ENCODE measurements around the gene UCKL1.
"Not testable (repeated sequence)": the region's sequence is repeated elsewhere in the genome, so short reads cannot be mapped to it uniquely, and the experiment has no call there.

UCKL1 gene

DNA sequence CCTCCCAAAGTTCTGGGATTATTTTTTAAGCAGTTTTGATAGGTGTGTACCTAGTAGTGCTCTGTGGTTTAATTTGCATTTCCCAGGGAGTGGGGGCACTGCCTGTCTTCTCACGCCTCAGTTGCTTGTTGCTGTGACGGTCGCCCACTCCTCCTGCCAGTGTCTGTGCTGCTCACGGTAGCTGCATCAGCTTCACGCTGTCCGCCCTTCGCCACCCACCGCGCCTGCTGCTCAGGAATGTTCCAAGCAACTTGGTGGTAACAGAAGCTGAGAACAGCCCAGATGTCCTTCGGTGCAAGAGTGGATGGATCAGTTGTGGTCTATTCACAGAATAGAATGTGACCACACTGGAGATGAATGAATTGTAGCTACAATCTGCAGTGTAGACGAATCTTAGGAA is 38.4 kb downstream of the UCKL1 start:
- no peak for DNase-seq

DNA sequence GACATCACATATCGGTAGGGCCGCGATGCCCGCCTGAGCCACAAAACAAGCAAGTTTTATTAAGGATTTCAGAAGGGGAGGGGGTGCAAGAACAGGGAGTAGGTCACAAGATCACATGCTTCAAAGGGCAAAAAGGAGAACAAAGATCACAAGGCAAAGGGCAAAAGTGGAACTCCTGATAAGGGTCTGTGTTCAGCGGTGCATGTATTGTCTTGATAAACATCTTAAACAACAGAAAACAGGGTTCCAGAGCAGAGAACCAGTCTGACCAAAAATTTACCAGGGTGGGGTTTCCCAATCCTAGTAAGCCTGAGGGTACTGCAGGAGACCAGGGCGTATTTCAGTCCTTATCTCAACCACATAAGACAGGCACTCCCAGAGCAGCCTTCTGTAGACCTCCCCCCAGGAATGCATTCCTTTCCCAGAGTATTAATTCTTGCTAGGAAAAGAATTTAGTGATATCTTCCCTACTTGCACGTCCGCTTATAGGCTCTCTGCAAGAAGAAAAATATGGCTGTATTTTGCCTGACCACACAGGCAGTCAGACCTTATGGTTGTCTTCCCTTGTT is 39.8 kb downstream of the UCKL1 start:
- not testable (repeated sequence) for DNase-seq

DNA sequence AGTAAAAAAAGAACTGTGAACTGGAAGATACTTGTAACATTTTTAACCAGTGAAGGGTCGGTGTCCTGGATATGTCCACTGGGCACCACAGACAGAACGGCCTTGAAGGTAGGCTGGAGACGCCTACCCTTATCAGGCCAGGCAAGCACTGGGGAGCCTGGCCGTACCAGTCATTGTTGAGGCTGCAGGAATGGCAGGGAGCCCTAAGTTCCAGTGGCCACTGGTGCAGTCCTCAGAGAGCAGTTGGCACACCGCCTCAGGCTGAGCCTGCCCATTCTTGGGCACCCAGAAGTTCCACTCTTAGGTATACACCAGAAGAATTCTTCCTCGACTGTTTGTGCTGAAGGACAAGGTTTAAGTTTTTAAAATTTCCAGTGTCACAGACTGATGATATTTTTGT is 40.7 kb downstream of the UCKL1 start:
- no peak for DNase-seq

DNA sequence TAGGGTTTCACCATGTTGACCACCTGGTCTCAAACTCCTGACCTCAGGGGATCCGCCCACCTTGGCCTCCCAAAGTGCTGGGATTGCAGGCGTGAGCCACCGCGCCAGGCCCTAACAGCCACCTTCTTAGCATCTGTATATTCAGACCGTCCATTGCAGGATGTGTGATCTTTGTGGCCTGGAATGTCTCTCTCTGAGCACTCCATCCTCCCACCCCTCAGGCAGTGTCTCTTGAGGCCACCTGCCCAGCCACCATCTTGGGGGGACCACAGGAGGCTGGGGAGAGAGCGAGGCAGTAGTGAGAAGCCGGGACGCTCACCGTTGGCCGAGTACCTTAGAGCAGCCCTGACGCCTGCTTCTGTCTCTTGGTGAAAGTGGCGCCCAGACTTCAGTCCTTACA is 42.4 kb downstream of the UCKL1 start:
- DNase-seq = no peak

DNA sequence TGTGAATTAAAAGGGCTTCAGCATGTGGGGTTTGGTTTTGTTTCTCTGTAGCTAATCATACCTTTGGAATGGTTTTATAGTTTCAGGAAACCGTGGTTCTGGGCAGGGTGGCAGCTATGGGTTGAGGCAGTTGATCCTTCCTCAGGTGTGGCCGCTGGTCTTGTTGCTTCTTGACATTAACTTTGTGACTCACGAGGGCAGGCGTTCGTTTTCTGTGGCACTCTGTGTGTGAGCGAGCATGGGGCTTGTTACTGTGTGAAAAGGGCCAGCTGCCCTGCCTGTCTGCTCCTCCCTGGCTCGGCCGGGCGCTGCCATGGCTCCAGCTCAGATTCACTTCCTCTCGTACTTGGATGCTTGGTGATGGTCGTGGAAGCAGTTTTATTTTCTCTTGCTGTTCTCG is 45.0 kb downstream of the UCKL1 start:
- DNase-seq = no peak

DNA sequence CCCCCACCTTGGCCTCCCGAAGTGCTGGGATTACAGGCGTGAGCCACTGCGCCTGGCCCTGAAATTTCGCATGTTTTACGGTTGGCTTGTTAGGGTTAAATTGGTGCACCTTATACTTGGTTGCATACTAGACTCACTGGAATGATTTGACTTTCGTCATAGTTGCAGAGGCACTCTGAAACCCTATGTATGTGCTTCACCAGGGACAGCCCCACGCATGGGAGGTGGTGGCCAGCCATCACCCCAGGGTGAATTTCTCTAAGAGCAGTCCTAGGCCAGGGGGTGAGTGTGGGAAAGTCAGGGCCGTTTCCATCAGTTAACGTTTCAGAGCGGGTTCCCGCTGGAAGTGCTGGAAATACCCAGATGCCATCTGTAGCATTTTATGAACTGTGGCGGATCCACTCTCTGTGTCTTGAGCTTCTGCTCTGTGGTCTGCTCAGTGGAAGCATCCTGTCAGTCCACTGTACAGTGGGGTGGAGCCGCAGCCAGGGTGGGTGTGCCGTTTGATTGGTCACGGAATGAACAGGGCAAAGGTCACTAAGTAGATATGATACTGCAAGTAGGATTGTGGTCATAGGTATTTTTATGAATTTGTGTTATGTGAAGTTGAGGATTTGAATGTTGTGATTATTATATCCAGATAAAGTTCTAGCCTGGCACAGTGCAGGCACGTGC is 48.1 kb downstream of the UCKL1 start:
- no peak for DNase-seq

DNA sequence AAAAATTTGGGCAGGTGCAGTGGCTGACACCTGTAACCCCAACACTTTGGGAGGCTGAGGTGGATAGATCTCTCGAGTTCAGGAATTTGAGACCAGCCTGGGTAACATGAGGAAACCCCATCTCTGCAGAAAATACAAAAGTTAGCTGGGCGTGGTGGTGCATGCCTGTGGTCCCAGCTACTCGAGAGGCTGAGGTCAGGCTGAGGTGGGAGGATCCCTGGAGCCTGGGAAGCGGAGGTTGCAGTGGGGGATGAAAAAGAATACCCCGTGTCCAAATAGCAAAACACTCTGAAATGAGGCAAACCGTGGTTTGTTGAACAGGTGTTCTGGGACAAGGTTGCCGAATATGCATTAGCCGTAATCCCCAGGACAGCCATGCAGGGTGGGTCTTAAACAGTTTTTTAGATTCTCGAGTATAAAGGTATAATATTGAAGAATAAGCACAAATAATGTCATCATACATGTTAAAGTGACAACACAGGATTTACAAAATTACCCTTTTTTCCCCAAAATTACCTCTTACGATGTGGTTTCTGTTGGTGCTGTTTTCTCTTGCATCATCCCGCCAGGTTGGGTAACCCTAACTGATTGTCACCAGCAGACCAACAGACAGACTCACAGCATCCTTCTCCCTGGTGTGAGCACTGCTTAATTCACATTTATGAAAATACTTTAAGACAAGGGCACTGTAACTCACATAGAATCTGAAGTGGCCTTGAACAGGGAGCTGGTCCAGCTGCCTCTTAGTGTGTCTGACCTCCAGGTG is 52.2 kb downstream of the UCKL1 start:
- DNase-seq = no peak

DNA sequence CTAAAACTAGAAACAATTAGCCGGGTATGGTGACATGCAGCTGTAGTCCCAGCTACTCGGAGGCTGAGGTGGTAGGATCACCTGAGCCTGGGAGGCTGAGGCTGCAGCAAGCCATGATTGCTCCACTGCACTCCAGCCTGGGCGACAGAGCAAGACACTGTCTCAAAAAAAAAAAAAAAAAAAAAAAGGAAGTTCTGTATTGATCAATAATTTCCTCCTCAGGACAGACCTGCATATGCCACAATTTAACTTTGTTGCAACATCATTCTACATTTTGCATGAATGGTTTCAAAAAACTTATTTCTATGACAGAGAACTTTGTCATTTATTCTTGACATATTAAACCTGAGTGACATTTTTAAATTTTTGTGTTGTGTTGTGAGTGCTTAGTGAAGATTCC is 55.8 kb downstream of the UCKL1 start:
- DNase-seq = no peak

DNA sequence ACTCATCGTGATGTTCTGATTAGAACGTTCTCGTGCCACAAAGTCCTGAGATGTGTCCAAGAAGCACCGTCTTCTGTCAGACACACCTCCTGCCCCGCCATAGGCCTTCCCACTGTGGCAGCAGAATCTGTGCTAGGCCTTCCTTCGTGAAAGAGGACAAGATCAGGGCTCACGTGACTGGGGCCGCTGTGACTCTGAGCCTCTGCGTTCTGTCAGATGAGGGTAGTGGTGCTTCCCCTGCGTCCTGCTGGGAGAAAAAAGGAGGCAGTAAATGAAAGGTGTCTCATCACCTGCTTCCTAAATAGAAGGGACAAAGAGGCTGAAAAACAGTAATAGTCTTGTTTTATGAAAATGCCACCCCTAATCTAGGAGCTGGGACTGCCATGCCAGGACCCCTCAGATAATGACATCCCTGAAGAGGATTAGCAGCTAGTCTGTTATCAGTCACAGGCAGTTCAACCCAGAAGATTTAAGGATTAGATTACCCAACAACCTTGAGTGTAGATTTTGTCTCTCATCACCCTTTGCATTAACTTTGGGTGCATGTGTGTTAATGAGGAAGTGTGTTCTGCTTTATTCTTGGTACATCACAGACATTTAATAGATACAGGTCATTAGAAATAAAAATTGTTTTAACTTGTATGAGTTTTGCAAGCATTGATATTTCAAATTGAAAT is 57.2 kb downstream of the UCKL1 start:
- DNase-seq = peak; percentile 23

DNA sequence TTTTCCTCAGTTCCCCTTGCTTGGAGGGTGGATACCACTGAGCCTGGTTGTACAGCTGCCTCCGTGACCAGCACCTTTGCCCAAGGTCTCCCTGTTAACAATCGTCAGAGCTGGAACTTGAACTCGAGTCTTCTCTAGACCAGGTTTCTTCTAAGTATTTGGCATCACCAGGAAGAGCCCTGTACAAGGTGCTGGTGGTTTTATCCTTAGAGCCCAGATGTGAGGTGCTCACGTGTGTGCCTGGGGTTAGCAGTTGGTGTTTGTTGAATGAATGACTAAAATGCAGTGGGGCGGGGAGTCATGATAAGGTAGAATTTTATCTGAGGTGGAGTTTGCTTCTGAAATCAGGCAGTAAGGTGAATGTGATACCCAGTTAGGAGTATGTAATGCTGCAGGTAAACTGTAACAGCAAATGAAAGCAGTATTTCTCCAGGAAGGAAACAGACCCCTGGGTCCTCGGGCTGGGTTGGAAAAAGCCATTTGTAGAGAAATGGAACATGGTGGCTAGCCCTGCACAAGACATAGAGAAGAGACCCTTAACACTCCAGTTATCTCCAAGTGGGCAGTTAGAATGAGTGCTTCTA is 58.1 kb downstream of the UCKL1 start:
- DNase-seq = no peak

DNA sequence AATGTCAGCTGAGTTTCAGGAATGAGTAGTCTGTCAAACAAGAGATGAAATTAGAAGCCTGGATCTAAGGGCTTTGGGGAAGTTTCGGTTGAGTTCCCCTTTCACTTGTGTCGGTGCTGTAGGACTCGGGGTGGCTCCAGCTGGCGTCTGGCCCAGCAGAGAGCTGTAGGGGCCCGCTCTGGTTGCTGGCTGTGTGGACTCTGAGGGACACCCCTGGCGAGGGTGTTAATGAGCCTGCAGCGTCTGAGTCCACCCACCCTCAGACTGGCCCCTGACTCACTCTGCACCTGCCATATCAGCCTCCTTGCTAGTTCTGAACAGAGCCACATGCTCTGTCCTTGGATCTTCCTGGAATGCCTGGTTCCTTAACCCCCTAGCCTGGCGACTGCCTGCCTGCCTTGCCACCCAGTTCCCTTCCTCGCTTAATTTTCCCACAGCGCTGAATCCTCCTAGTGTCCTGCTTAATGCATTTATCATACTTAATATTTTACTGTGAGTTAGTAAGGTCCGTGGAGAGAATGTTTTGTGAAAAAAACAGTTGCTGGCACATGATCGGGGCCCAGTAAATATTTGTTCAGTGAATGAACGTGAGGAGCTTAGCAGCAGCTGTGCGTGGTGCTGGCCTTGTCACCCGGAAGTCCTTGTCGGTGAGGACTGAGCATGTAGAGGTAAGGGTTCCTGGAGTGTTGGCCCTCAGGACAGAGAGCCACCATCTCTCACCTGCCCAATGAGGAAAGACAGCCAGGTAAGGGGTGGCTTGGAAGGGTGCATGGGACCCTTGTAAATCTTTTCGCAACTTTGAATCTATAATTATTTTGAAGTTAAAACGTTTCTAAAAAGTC is 59.7 kb downstream of the UCKL1 start:
- DNase-seq = no peak

DNA sequence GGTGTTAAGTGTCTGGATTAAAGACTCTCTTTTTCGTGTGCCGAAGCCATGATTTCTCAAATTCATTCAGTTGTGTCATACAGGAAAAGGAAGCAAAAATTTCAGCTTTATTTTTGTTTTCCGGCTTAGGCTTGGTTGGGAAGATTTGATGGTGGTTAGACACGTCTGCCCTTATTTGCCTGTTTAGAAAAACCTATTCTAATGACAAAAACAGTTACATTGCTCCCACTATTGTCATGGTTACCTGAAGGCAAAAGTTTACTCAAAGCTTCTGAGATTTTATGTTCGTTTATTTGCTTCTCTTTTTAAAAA is 60.3 kb downstream of the UCKL1 start:
- no peak for DNase-seq

DNA sequence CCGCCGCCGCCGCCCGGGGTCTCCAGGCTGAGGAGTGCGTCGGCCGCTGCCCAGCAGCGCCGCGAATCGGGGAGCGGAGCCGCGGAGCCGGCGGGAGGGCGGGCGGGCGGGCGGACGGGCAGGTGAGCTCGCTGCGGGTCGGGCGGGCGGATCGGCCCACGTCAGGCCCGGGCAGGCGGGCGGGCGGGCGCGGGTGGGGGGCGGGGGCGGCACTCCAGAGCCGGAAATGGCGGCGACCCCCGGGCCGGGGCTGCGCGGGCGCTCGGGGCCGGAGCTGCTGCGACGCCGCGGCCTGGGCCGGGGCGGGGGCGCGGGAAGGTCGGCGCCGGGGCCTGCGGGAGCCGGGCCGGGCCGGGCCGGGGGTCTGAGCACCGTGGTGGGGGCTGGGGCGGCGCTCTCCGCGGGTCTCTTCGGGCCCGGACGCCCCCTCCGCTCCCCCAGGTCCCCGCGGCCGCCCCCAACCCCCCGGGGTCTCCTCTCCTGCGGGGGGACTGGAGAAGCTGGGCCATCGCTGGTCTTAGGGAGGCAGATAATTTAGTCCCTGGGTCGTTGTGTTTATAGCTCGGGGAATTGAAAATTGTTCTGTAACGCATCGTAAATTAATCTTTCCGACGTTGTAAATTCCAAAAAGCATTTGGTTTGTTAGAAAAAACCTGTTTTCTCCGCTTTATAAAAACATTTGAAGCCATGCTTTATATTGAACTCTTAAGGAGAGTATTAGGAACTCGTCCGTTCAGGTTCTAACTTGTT is 60.8 kb downstream of the UCKL1 start:
- DNase-seq = no peak

DNA sequence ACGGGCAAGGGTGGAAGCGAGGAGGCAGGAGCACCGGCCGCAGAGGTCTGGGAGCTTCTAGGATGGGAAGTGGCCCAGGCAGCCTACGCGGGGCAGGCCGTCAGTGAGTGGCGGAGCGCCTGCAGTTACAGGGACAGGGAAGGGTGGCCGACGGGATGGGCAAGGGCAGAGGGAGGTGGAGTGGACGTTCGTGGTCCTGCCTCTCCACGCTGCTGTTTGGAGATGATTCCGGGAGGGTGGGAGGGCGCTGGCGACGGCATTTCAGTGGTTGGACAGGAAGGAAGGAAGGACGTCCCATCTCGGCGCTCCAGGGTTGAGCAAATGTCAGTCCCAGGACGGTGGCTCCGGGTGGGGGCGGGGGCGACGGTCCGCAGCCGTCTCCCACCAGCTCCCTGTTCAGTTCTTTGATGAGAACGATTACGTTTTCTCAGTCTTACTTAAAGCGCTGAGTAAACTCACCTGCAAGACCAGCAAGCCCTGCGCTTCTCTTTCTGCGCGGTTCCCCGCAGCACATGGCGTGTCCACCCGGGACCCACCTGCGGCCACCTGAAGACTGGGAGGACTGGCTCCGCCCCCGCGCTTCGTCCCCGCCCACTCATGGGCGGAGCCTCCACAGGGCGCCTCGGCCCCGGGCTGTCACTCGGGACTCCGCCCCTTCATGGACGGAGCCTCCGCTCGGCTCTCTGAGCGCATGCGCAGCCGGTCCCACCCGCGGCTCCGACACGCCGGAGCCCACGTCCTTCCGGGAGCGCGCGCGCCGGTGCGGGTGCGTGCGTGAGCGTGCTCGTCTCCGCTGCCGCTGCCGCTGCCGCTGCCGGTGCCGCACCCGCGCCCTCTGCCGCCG is 61.6 kb downstream of the UCKL1 start, which contains the start of gene DNAJC5:
Gene DNAJC5, plus strand, starts transcription at position 769 of the 844 bp plus-strand sequence. CDS start 33,220 bp downstream, outside the sequence.
- peak; percentile 96 for DNase-seq

DNA sequence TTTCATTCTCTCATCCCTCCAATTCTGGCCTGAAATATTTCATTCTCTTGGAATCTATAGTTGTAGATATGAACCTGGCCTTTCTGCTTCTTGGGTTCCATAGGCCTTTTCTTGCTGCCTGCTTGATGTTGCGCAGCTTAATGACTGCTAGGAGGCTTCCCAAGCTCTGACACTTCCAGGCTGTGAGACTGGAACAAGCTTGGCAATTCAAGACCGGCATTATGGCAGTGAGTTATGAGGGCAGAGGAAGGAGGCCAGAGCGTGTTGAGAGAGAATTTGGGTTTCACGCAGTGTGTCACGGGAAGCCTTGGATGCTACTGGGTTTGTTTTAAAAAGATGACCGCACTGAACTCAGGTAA is 62.2 kb downstream of the UCKL1 start:
- DNase-seq = no peak

DNA sequence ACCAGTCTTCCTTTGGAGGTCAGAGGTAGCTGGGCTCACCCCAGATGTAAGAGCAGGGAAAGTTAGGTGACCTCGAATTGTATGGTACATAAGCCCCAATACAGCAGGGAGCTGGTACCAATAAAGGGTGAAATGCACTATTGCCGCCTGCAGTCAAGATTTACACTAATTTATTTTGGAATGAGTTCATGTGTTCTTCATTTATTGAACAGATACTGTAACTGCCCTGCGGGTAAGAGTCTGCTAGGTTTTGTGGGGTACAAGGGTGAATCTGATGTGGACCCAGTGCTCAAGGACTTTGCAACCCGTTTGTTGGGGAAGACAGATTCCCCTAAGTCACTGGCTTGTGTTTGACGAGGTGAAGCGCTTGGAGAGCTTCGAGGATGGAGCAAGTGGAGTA is 63.8 kb downstream of the UCKL1 start:
- no peak for DNase-seq

DNA sequence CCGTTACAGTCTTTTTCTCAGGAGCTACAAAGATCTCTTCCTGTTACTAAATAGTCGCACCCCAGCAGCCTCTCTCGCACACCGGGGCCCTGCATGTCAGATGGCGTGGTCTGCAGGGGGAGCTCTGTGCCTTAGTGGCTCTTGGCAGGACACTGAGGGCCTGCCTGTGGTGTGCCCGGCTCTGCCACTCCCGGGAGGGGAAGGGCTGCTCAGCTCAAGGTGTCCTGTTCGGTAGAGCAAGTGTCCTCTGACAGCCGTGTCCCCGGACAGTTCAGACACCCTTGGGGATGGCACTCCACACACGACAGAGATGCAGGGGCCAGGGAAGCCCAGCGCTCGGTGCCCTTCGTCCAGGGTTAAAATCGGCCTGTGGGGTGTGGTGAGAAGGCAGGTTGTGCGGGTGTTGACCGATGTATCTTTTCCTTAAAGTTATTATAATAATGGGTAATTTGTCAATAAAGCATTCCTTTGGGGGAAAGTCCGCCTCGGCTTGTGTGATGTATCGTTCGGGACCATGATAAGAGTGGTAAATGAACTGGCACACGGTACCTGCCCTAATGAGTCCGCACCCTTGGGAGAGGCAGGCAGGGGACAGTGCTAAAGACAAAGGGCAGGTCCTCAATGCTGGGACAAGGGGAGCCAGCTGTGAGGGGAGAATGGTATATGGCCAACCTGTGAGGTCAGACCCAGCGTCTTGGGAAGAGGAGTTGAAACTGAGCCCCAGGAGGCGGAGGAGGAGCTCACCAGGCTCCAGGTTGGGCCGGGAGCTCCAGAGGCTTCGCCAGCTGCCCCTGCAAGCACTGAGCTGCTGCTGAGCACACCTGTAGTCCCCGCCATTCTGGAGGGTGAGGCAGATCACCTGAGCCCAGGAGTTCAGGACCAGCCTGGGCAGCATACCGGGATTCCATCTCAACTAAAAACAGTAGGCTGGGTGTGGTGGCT is 64.9 kb downstream of the UCKL1 start:
- DNase-seq = no peak

DNA sequence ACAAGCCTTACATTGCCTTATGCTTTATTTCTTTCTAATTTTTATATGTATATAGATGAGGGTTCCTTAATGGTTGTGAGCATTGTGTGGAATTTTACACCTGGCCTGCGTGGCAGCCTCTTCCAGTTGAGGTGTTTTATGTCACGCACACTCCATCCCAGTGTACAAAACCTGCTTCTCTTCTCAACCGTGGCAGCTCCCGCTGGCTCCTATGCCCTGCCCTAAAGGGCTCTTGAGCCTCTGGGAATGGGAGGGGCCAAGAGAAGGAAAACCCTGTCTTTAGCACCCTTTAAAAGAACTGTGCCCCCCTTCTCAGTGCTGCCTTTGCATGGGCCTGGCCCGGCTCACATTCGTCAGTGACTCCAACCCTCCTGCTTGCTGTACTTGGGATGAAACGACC is 65.6 kb downstream of the UCKL1 start:
- DNase-seq = no peak

DNA sequence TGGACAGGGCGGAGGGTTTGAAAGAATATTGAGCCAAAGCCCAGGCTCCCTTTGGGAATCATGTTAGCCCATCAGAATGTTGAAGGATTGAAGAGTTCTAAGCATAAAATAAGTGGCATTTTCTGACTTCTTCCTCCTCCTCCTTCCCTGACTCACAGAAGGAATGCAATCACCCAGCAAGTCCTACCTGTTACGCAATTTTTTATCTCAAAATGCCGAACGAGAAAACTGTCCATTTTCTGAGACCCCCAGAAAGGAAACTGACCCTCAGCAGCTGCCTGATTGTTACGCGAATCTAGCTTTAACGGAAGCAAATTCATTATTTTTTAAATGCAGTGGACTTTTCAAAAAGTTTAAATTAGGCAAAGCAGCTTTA is 66.0 kb downstream of the UCKL1 start:
- DNase-seq = no peak
